Endodermal cell (in vitro differentiated cells): ENCODE results near the gene MAJIN. TPM values are rescaled to one million over a fixed set of nuclear protein-coding genes. Genes with fewer than 3 reads are reported as not detected.

Source experiments
- DNase-seq: peaks from one replicate; pipeline ENCODE4 v3.0.0-alpha.2; 2017
- H3K27ac ChIP-seq: 2 replicates; pipeline ENCODE4 v1.5.1; 2013; ENCODE audit warnings: mild to moderate bottlenecking, low read depth, low read length, moderate library complexity
- H3K27me3 ChIP-seq: 2 replicates; pipeline ENCODE4 v1.6.1; 2013; ENCODE audit warnings: mild to moderate bottlenecking, low read length, moderate library complexity; ENCODE audit not compliant: insufficient read depth, control insufficient read depth, poor library complexity, severe bottlenecking
- H3K36me3 ChIP-seq: 2 replicates; pipeline ENCODE4 v1.7.0; 2013; ENCODE audit warnings: mild to moderate bottlenecking, low read length, moderate library complexity; ENCODE audit not compliant: control insufficient read depth, insufficient read depth
- H3K4me1 ChIP-seq: one replicate; pipeline ENCODE4 v1.7.0; 2013; ENCODE audit warnings: low read length; ENCODE audit not compliant: control insufficient read depth, insufficient read depth
- H3K4me3 ChIP-seq: 2 replicates; pipeline ENCODE4 v1.5.1; 2013; ENCODE audit warnings: mild to moderate bottlenecking, low read length, moderate library complexity
- H3K9ac ChIP-seq: 2 replicates; pipeline ENCODE4 v1.6.1; 2013; ENCODE audit warnings: mild to moderate bottlenecking, low read length, moderate library complexity; ENCODE audit not compliant: poor library complexity, severe bottlenecking; ENCODE audit errors: extremely low read depth
- H3K9me3 ChIP-seq: 2 replicates; pipeline ENCODE4 v1.6.1; 2013; ENCODE audit warnings: mild to moderate bottlenecking, low read length, moderate library complexity; ENCODE audit not compliant: control insufficient read depth
- H3K27ac Mint-ChIP-seq: 2 replicates; pipeline ENCODE4 v1.8.0; 2020; ENCODE audit warnings: mixed read lengths
- H3K27me3 Mint-ChIP-seq: 2 replicates; pipeline ENCODE4 v1.8.0; 2021; ENCODE audit warnings: mild to moderate bottlenecking, mixed read lengths; ENCODE audit not compliant: insufficient read depth
- H3K36me3 Mint-ChIP-seq: 2 replicates; pipeline ENCODE4 v1.8.0; 2020; ENCODE audit warnings: low read depth, mixed read lengths
- H3K4me1 Mint-ChIP-seq: 2 replicates; pipeline ENCODE4 v1.8.0; 2020; ENCODE audit warnings: mixed read lengths
- H3K4me3 Mint-ChIP-seq: 2 replicates; pipeline ENCODE4 v1.8.0; 2020; ENCODE audit warnings: mild to moderate bottlenecking, moderate library complexity, mixed read lengths
- H3K9me3 Mint-ChIP-seq: 2 replicates; pipeline ENCODE4 v1.8.0; 2020; ENCODE audit warnings: mild to moderate bottlenecking, mixed read lengths
- WGBS, 2 experiments: methylation state at CpG; one replicate each; pipeline versions ENCODE4 v1.1.5 to v1.1.7; 2013; ENCODE audit warnings: missing lambda C conversion rate in 2 of 2, mixed read lengths in 1 of 2; ENCODE audit not compliant: insufficient coverage in 1 of 2, insufficient read length in 1 of 2; 5-methylcytosine and 5-hydroxymethylcytosine counted together
- total RNA-seq, 2 donors: library from RNA; stranded (reverse); fragmentation: NEBNext Ultra II Directional in 1 of 2; extraction: Animal tissue kit (Norgen Biotek cat#: 25700) in 1 of 2; gene quantifications; 2 replicates in 1 of 2; 3 replicates in 1 of 2; pipeline ENCODE4 v1.2.1, GENCODE V29; 2021
- TF ChIP-seq, protein P1 (sequence below): fragments of 200-600 bp; sonication (generic); conservative IDR thresholded peaks from 2 replicates; pipeline ENCODE4 v1.5.0; 2021; ENCODE audit warnings: antibody characterized with exemption, mild to moderate bottlenecking

Gene MAJIN
- total RNA-seq, 2 donors from 2014 or later = not detected

DNA sequence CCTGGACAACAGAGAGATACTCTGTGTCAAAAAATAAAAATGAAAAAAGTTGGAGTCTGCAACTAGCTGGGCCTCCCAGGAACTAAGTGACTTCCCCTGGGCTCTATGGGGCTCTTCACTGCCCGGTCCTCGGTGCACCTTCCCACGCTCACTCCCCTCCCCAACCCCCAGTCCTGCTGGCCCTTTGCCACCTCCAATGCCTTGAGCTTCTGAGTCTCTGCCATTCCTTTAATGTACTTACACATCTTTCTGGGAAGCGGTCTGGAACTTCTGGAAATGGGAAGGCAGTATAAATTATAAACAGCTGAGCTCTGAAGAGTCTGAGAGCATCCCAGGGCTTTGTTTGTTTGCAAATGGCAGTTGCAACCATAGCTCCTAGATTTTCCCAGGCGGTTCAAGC lies 30.8 kb upstream of the MAJIN start:
- no peak overlapping the region for H3K4me3 ChIP-seq
- no peaks in the 10 kb centered on the region for H3K9me3 ChIP-seq
- no peaks in the 10 kb centered on the region for H3K27me3 ChIP-seq
- WGBS, 2 experiments = 91 to 95% methylated on average over 4 to 5 of the region's 5 CpGs
- no peaks in the 10 kb centered on the region for H3K36me3 ChIP-seq
- no peak for DNase-seq
- H3K27ac Mint-ChIP-seq = no peak overlapping the region
- no peaks in the 10 kb centered on the region for H3K9me3 Mint-ChIP-seq
- H3K27me3 Mint-ChIP-seq = peaks cover 2% of the 10 kb centered on the region
- TF ChIP-seq, protein P1, sequence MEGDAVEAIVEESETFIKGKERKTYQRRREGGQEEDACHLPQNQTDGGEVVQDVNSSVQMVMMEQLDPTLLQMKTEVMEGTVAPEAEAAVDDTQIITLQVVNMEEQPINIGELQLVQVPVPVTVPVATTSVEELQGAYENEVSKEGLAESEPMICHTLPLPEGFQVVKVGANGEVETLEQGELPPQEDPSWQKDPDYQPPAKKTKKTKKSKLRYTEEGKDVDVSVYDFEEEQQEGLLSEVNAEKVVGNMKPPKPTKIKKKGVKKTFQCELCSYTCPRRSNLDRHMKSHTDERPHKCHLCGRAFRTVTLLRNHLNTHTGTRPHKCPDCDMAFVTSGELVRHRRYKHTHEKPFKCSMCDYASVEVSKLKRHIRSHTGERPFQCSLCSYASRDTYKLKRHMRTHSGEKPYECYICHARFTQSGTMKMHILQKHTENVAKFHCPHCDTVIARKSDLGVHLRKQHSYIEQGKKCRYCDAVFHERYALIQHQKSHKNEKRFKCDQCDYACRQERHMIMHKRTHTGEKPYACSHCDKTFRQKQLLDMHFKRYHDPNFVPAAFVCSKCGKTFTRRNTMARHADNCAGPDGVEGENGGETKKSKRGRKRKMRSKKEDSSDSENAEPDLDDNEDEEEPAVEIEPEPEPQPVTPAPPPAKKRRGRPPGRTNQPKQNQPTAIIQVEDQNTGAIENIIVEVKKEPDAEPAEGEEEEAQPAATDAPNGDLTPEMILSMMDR = no peak
- H3K4me1 ChIP-seq = no peaks in the 10 kb centered on the region
- H3K4me3 Mint-ChIP-seq = no peak overlapping the region
- H3K4me1 Mint-ChIP-seq = peaks cover 2% of the 10 kb centered on the region
- H3K27ac ChIP-seq = no peak overlapping the region
- no peak overlapping the region for H3K9ac ChIP-seq
- H3K36me3 Mint-ChIP-seq = no peaks in the 10 kb centered on the region

DNA sequence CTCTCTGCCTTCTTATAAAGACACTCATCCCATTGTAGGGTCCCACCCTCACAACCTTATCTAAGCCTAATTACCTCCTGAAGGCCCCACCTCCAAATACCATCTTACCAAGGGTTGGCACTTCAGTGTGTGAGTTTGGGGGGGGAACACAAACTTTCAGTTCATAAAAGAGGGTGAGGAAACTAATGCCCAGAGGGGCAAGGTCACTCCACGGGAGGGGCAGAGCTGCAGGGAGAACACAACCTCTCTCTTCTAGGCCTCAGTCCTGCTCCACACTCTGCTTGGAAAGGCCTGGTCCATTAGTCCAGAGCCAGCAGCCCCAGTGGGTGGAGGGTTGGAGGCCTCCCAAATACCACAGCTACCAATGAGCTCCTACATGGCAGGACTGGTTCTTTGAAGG lies 27.6 kb upstream of the MAJIN start:
- Histone ChIP-seq H3K36me3 (no peaks in the 10 kb centered on the region), H3K27me3 (no peaks in the 10 kb centered on the region), H3K27ac (no peak overlapping the region), H3K9me3 (no peaks in the 10 kb centered on the region), H3K9ac (no peak overlapping the region), H3K4me3 (no peak overlapping the region), H3K4me1 (no peaks in the 10 kb centered on the region)
- no peaks in the 10 kb centered on the region for H3K36me3 Mint-ChIP-seq
- no peak overlapping the region for H3K27ac Mint-ChIP-seq
- H3K27me3 Mint-ChIP-seq = no peaks in the 10 kb centered on the region
- peaks cover 7% of the 10 kb centered on the region for H3K4me1 Mint-ChIP-seq
- TF ChIP-seq, protein P1 = no peak
- H3K9me3 Mint-ChIP-seq = no peaks in the 10 kb centered on the region
- H3K4me3 Mint-ChIP-seq = no peak overlapping the region
- no peak for DNase-seq
- 82% methylated on average over 1 of the region's 1 CpG; no CpG with 5 or more reads in 1 of the 2 experiments for WGBS, 2 experiments

DNA sequence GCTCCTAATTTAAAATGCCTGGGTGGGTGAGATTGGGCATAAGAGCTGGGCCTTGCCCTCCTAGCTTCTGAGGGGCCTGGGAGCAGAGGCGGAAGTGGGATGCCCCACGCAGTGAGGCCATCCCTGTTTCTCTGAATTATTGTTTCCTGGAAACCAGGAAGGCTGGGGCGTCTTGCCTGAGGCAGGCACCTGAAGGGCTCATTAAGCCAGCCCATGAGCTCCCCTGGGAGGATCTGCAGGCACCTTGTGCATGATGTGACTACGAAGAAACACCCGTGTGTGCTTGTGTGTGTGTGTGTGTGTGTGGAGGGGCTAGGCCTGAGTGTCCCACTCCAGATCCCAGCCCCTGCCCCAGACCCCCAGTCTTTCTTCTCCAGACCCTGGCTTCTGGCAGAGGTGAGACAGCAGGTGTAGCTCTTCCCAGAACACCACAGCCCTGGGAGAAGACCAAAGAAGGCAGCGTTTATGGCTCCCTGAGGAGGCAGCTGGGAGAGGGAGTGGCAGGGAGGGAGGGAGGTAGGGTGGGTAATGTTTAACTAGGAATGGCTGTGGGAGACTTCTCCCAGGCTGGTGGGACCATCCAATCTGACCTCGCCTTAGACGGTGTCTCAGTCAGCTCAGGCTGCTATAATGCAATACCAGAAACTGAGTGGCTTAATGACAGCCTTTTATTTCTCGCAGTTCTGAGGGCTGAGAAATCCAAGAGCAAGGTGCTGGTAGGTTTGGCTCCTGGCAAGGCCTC lies 27.0 kb upstream of the MAJIN start:
- Mint-ChIP-seq H3K27ac (no peak overlapping the region), H3K4me3 (no peak overlapping the region), H3K9me3 (no peaks in the 10 kb centered on the region), H3K4me1 (peaks cover 7% of the 10 kb centered on the region), H3K27me3 (no peaks in the 10 kb centered on the region), H3K36me3 (no peaks in the 10 kb centered on the region)
- DNase-seq = no peak
- H3K4me1 ChIP-seq = no peaks in the 10 kb centered on the region
- H3K9ac ChIP-seq = no peak overlapping the region
- 86 to 91% methylated on average over 6 to 7 of the region's 9 CpGs for WGBS, 2 experiments
- TF ChIP-seq, protein P1 = no peak
- no peak overlapping the region for H3K4me3 ChIP-seq
- no peaks in the 10 kb centered on the region for H3K9me3 ChIP-seq
- no peaks in the 10 kb centered on the region for H3K36me3 ChIP-seq
- H3K27ac ChIP-seq = no peak overlapping the region
- no peaks in the 10 kb centered on the region for H3K27me3 ChIP-seq
